K562 (cell line): ENCODE measurements around the gene UBAC2.

ENCODE experiments used
- CEBPG ChIP-seq, 3 experiments: fragments of 200-800 bp in 1 of 3; sonication (Bioruptor generic) in 1 of 3; sonication (generic) in 1 of 3; formaldehyde crosslinking in 1 of 3; IDR thresholded peaks in 2 of 3; conservative IDR thresholded peaks in 1 of 3; 2 replicates each; pipeline versions ENCODE4 v1.6.1 to v1.8.0; 2016 to 2022; ENCODE audit warnings: missing compliant biosample characterization in 2 of 3, missing genetic modification characterization in 2 of 3, mild to moderate bottlenecking in 1 of 3, missing genetic modification reagents in 1 of 3
- FOSL1 ChIP-seq: fragments of 200-800 bp; sonication (Bioruptor generic); conservative IDR thresholded peaks from 2 replicates; pipeline ENCODE4 v1.6.1; 2016; ENCODE audit warnings: missing genetic modification characterization, missing compliant biosample characterization
- SMAD3 ChIP-seq: fragments of 450-650 bp; formaldehyde crosslinking; conservative IDR thresholded peaks from 2 replicates; pipeline ENCODE4 v1.4.0; 2020; ENCODE audit warnings: mild to moderate bottlenecking
- U2AF1 ChIP-seq: fragments of 200-400 bp; formaldehyde crosslinking; optimal IDR thresholded peaks from 2 replicates; pipeline ENCODE3; 2017; ENCODE audit warnings: mild to moderate bottlenecking, low read depth, low read length, moderate library complexity
- TF ChIP-seq, protein P1 (sequence below), 2 experiments: fragments of 250-450 bp in 1 of 2; fragments of 450-650 bp in 1 of 2; sonication (Bioruptor Pico) in 1 of 2; IDR thresholded peaks; 2 replicates each; pipeline versions ENCODE4 v1.6.1 to v1.8.0; 2016 to 2021; ENCODE audit warnings: mild to moderate bottlenecking in 2 of 2, moderate library complexity in 2 of 2, missing compliant biosample characterization in 1 of 2, missing genetic modification characterization in 1 of 2

DNA sequence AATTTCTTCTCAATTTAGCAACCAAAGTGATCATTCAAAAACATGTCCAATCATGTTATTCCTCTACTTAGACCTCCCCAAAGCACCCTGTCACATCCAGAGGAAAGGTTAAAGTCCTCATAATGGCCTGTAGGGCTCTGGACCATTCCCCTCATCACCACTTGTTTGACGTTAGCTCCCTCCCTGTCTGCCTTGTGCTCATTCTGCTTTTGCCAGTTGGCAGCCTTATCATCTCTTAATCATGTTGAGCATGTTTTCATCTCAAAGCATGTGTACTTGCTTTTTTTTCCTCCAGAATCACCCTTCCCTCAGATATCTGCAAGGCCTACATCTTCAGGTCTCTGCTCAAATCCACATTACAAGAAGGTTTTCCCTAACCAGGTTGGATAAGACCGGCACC lies 25.9 kb downstream of the UBAC2 start:
- TF ChIP-seq CEBPG (CRISPR knock-in tag; IDR thresholded peaks at IDR 0.05) (no peak), CEBPG (tag; conservative IDR thresholded peaks at IDR 0.05 in 1 of 2, IDR thresholded peaks at IDR 0.05 in 1 of 2) (no peak), U2AF1 (no peak), FOSL1 (tag) (no peak), SMAD3 (no peak)
- TF ChIP-seq, protein P1, sequence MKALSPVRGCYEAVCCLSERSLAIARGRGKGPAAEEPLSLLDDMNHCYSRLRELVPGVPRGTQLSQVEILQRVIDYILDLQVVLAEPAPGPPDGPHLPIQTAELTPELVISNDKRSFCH (CRISPR knock-in tag; IDR thresholded peaks at IDR 0.05) = no peak
- TF ChIP-seq, protein P1 (tag; IDR thresholded peaks at IDR 0.05) = no peak
